ENCODE measurements around the gene ALPL.

The ALPL gene

DNA sequence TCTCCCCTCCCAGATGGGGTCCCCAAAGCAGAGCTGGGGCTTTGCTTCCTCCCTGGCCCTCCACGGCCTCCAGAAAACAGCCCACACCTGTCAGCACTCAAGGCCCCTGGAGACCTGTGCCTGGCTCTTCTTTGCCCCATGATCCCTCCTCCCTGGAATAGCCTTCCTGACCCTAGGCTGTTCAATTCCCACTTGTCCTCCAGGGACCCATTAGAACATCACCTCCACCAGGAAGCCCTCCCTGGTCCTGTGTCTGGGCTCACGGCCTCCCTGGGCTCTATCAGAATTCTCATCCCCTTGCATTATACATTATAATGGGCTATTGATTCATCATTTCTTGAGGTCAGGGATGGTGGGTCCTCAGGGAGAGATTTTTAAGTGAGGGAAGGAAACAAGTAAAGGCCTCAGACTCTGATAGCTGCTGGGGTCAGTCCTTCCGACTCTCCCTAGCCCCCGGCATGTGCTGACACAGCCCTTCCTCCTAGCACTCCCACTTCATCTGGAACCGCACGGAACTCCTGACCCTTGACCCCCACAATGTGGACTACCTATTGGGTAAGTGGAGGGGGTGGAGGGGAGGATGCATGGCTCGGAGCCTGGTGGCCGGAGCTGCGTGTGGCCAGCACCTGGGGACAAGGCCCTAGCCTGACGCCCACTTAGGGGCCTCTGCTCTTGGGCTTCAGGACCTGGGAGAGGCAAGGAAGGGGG lies 60.8 kb downstream of the ALPL start:
- no peak for DNase-seq
- no peak overlapping the region for H3K27ac Mint-ChIP-seq
- no peaks in the 10 kb centered on the region for H3K36me3 Mint-ChIP-seq (ENCODE audit: low read depth)
- H3K27me3 Mint-ChIP-seq, result peaks cover 19% of the 10 kb centered on the region
- H3K4me1 Mint-ChIP-seq (ENCODE audit: low read depth), result no peaks in the 10 kb centered on the region
- no peaks in the 10 kb centered on the region for H3K9me3 Mint-ChIP-seq
- no peak overlapping the region for H3K4me3 Mint-ChIP-seq

DNA sequence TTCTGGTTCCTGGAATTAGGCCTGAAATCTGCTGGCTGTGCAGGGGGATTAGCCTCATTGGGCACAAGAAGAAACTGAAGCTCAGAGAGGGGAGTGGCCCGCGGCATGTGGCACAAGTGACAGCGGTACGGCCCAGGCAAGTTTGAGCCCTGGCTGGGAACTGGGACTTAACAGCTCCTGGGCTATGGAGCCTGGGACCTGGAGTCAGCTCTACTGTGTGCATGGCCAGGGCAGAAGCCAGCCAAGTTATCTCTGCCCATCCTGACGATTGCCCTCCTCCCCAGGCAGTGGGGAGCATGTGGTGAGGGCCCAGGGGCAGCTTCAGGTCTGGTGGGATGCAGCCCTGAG lies 61.3 kb downstream of the ALPL start:
- Mint-ChIP-seq H3K36me3 (ENCODE audit: low read depth) (no peaks in the 10 kb centered on the region), H3K4me1 (ENCODE audit: low read depth) (no peaks in the 10 kb centered on the region), H3K27ac (no peak overlapping the region), H3K9me3 (no peaks in the 10 kb centered on the region), H3K27me3 (peaks cover 25% of the 10 kb centered on the region), H3K4me3 (no peak overlapping the region)
- DNase-seq, result no peak

DNA sequence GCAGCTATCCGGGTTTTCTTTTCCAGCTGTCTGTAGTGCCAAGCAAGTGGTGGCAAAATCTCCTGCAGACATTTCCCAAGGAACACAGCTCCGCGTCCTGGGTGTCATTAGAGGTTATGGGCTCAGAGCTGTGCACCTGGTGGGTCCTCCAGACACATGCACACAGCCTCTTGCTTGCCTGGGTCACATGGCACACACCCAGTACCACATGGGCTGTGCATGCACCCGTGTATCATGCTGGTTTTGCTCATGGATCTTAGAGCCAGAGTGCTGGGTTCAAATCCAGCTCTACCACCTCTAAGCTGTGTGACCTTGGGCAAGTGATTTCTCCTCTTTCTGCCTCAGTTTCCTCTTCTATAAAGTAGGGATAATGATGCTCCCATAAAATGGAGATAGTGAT lies 61.7 kb downstream of the ALPL start:
- Mint-ChIP-seq H3K4me3 (no peak overlapping the region), H3K27ac (no peak overlapping the region), H3K4me1 (ENCODE audit: low read depth) (no peaks in the 10 kb centered on the region), H3K36me3 (ENCODE audit: low read depth) (no peaks in the 10 kb centered on the region), H3K9me3 (no peaks in the 10 kb centered on the region), H3K27me3 (peaks cover 26% of the 10 kb centered on the region)
- no peak for DNase-seq

DNA sequence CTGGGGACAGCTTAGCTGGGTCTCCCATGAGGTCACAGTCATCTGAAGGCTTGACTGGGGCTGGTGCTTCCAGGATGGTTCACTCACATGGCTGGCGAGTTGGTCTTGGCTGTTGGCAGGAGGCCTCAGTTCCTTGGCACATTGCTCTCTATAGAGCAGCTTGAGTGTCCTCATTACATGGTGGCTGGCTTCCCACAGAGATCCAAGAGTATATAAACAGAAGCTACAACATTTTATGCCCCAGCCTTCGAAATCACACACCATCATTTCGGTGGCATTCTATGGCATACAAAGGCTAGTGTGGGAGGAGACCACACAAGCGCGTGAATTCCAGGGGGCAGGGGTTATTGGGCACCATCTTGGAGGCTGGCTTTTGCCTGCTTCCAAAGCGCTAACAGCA lies 63.0 kb downstream of the ALPL start:
- Mint-ChIP-seq H3K4me1 (ENCODE audit: low read depth) (no peaks in the 10 kb centered on the region), H3K27me3 (peaks cover 29% of the 10 kb centered on the region), H3K9me3 (no peaks in the 10 kb centered on the region), H3K4me3 (no peak overlapping the region), H3K36me3 (ENCODE audit: low read depth) (no peaks in the 10 kb centered on the region), H3K27ac (no peak overlapping the region)
- no peak for DNase-seq

DNA sequence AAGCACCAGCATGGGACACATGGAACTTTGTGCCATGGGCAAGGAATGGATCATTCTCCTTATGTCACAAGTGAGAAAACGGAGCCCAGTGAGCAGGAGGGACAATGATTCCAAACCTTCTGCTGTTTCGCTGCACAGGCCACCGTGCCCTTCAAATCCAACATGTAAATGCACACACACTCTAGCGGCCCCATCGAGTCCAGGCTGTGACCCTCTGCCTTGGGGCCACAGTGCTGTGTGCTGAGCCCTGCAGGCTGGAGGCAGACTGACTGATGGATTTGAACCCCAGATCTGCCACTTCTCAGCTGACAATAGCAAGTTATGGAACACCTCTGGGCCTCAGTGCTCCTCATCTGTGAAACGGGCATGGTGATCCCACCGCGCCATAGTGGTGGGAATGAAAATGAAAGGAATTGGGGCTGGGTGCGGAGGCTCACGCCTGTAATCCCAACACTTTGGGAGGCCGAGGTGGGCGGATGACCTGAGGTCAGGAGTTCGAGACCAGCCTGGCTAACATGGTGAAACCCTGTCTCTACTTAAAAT lies 63.6 kb downstream of the ALPL start:
- Mint-ChIP-seq H3K4me3 (no peak overlapping the region), H3K36me3 (ENCODE audit: low read depth) (no peaks in the 10 kb centered on the region), H3K27me3 (peaks cover 29% of the 10 kb centered on the region), H3K4me1 (ENCODE audit: low read depth) (no peaks in the 10 kb centered on the region), H3K9me3 (no peaks in the 10 kb centered on the region), H3K27ac (no peak overlapping the region)
- no peak for DNase-seq

DNA sequence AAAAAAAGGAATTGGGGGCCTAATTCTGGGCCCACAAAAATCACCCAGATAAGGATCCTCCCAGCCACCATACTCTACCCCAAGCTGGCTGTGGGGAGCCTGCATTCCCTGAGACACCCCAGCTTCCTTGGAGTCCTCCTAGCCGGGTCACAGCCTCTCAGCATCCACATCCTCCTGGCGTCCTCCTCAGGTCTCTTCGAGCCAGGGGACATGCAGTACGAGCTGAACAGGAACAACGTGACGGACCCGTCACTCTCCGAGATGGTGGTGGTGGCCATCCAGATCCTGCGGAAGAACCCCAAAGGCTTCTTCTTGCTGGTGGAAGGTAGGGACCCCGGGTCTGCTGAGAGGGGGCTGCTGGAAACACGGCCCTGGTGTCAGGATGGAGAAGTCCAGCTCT lies 64.3 kb downstream of the ALPL start:
- Mint-ChIP-seq H3K27ac (no peak overlapping the region), H3K27me3 (peaks cover 29% of the 10 kb centered on the region), H3K4me1 (ENCODE audit: low read depth) (no peaks in the 10 kb centered on the region), H3K9me3 (no peaks in the 10 kb centered on the region), H3K36me3 (ENCODE audit: low read depth) (no peaks in the 10 kb centered on the region), H3K4me3 (no peak overlapping the region)
- DNase-seq, result no peak

DNA sequence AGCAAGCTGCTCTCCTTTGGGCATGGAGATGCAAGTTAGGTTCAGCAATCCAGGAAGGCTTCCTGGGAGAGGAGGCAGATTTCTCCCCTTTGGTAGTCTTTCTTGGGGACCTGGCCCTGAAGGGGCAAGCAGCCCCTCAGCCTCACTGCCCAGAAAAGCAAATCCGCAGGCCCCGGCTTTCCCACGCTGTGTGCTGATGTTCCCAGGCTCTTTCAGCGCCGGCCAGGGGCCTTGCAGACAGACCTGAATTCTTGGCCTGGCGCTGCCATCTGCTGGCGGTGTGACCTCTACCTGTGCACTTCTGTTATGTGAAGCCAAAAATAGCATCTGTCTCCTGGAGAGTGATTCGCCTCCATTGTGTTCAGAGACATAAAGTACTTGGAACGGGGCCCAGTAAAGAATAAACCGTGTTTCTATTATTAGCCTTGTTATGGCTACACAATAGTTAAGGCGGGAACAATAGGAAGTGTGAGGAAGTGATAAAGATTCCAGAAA lies 64.8 kb downstream of the ALPL start:
- Mint-ChIP-seq H3K27me3 (peaks cover 29% of the 10 kb centered on the region), H3K4me3 (no peak overlapping the region), H3K27ac (no peak overlapping the region), H3K9me3 (no peaks in the 10 kb centered on the region), H3K36me3 (ENCODE audit: low read depth) (no peaks in the 10 kb centered on the region), H3K4me1 (ENCODE audit: low read depth) (no peaks in the 10 kb centered on the region)
- DNase-seq, result no peak

DNA sequence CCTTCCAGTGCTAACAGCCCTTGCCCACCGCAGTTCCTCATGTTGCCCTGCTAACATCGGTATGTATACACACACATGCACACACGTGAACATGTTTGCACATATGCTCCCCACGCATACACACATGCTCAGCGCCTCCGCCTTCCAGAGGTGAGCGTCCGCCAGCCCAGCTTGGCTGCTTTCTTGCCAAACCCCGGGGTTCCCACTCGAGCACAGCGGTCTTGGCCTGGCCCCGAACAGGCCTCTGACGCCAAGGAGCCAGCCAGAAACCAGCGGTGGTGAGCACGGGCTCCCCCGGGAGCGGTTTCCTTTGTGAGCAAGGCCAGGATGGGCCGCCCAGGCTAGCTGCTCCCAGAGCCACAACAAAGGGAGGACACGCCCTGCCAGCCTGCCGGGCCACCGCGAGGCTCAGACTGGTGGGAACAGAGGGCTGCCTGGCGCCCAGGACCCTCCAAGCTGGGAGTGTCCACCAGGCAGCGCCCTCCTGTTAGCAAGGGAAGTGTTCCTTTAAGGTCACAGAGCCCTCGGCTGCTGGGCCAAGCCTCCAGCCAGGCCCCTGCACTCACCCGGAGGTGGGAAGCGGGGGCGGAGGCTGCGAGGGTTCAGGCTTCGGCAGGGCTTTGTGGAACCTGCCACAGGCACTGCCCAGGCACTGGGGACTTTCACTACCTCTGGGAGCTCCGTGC lies 65.4 kb downstream of the ALPL start:
- no peaks in the 10 kb centered on the region for H3K9me3 Mint-ChIP-seq
- H3K27ac Mint-ChIP-seq, result no peak overlapping the region
- H3K36me3 Mint-ChIP-seq (ENCODE audit: low read depth), result no peaks in the 10 kb centered on the region
- H3K4me1 Mint-ChIP-seq (ENCODE audit: low read depth), result no peaks in the 10 kb centered on the region
- H3K4me3 Mint-ChIP-seq, result no peak overlapping the region
- H3K27me3 Mint-ChIP-seq, result peaks cover 29% of the 10 kb centered on the region
- no peak for DNase-seq

DNA sequence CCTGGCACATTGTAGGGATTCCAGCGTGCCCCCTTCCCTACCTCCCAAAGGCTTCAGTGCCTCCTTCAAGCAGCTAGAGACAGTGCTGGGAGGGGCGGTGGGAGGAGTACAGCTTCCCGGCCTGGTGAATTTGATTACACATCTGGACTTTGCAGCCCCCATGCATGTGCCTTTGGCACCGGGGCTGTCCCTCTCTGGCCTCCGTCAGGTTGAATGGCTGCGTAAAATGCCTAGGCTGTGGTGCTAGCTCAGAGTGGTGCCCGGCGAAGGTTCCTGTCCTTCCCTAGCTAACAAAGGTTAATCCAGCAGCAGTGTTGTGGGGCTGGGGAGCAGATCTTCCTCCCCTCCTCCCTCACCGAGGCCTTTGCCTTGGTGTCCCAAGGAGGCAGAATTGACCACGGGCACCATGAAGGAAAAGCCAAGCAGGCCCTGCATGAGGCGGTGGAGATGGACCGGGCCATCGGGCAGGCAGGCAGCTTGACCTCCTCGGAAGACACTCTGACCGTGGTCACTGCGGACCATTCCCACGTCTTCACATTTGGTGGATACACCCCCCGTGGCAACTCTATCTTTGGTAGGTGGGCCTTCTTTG lies 66.2 kb downstream of the ALPL start:
- H3K36me3 Mint-ChIP-seq (ENCODE audit: low read depth), result no peaks in the 10 kb centered on the region
- no peak for DNase-seq
- no peak overlapping the region for H3K4me3 Mint-ChIP-seq
- no peak overlapping the region for H3K27ac Mint-ChIP-seq
- peaks cover 29% of the 10 kb centered on the region for H3K27me3 Mint-ChIP-seq
- H3K9me3 Mint-ChIP-seq, result no peaks in the 10 kb centered on the region
- H3K4me1 Mint-ChIP-seq (ENCODE audit: low read depth), result no peaks in the 10 kb centered on the region

DNA sequence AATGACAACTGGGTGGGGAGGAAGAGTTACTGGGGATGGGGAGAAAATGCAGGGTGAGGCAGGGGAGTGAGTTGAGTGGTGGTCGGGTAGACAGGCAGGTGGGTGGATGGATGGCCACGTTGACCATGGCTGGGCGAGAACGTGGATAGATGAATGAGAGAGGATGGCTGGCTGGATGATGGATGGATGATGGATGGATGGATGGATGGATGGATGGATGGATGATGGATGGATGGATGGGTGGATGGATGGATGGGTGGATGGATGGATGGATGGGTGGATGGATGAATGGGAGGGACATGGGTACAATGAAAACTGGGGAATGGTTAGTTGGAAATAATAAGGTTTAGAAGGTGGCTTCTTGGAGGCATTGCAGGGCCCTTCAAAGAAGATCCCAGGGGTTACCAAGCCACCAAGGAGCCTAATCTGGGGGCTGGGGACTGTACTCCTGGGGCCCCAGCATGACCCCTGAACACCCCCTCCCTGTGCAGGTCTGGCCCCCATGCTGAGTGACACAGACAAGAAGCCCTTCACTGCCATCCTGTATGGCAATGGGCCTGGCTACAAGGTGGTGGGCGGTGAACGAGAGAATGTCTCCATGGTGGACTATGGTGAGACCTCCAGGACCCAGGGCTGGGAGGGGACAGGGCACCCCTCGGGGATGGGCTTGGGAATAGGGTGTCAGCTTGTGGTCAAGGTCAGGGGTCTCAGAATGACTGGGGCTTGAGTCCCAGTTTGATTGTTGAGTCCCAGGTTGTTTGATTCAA lies 67.0 kb downstream of the ALPL start:
- Mint-ChIP-seq H3K27me3 (peaks cover 29% of the 10 kb centered on the region), H3K9me3 (no peaks in the 10 kb centered on the region), H3K36me3 (ENCODE audit: low read depth) (no peaks in the 10 kb centered on the region), H3K4me1 (ENCODE audit: low read depth) (no peaks in the 10 kb centered on the region), H3K4me3 (no peak overlapping the region), H3K27ac (no peak overlapping the region)
- no peak for DNase-seq

DNA sequence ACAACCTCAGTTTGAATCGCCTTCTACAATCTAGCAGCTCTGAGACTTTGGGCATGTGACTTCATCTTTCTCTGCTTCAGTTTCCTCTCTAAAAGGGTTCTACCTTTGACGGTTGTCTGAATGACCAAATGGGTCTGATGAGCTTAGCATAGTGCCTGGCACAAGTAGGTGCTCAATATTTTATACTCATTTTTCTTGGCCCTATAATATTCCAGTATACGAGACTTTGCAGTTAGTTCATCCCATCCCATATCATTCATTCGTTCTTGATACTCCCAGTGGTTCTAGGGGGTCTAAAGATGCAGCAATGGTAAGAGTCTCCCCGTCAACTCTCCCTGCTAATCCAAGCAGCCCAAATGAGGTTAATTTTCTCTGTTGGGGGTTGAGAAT lies 67.6 kb downstream of the ALPL start:
- Mint-ChIP-seq H3K27ac (no peak overlapping the region), H3K4me1 (ENCODE audit: low read depth) (no peaks in the 10 kb centered on the region), H3K4me3 (no peak overlapping the region), H3K9me3 (no peaks in the 10 kb centered on the region), H3K27me3 (peaks cover 29% of the 10 kb centered on the region), H3K36me3 (ENCODE audit: low read depth) (no peaks in the 10 kb centered on the region)
- no peak for DNase-seq

DNA sequence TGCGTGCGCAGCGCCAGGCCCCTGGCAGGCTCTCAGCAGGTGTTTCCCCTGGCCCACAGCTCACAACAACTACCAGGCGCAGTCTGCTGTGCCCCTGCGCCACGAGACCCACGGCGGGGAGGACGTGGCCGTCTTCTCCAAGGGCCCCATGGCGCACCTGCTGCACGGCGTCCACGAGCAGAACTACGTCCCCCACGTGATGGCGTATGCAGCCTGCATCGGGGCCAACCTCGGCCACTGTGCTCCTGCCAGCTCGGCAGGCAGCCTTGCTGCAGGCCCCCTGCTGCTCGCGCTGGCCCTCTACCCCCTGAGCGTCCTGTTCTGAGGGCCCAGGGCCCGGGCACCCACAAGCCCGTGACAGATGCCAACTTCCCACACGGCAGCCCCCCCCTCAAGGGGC lies 68.1 kb downstream of the ALPL start:
- H3K4me3 Mint-ChIP-seq, result no peak overlapping the region
- H3K4me1 Mint-ChIP-seq (ENCODE audit: low read depth), result no peaks in the 10 kb centered on the region
- no peak overlapping the region for H3K27ac Mint-ChIP-seq
- H3K27me3 Mint-ChIP-seq, result peaks cover 34% of the 10 kb centered on the region
- H3K9me3 Mint-ChIP-seq, result no peaks in the 10 kb centered on the region
- DNase-seq, result no peak
- no peaks in the 10 kb centered on the region for H3K36me3 Mint-ChIP-seq (ENCODE audit: low read depth)

DNA sequence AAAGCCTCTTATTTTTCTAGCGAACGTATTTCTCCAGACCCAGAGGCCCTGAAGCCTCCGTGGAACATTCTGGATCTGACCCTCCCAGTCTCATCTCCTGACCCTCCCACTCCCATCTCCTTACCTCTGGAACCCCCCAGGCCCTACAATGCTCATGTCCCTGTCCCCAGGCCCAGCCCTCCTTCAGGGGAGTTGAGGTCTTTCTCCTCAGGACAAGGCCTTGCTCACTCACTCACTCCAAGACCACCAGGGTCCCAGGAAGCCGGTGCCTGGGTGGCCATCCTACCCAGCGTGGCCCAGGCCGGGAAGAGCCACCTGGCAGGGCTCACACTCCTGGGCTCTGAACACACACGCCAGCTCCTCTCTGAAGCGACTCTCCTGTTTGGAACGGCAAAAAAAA lies 68.7 kb downstream of the ALPL start:
- H3K4me1 Mint-ChIP-seq (ENCODE audit: low read depth), result no peaks in the 10 kb centered on the region
- H3K4me3 Mint-ChIP-seq, result no peak overlapping the region
- H3K9me3 Mint-ChIP-seq, result no peaks in the 10 kb centered on the region
- H3K36me3 Mint-ChIP-seq (ENCODE audit: low read depth), result no peaks in the 10 kb centered on the region
- DNase-seq, result no peak
- peaks cover 28% of the 10 kb centered on the region for H3K27me3 Mint-ChIP-seq
- H3K27ac Mint-ChIP-seq, result no peak overlapping the region

DNA sequence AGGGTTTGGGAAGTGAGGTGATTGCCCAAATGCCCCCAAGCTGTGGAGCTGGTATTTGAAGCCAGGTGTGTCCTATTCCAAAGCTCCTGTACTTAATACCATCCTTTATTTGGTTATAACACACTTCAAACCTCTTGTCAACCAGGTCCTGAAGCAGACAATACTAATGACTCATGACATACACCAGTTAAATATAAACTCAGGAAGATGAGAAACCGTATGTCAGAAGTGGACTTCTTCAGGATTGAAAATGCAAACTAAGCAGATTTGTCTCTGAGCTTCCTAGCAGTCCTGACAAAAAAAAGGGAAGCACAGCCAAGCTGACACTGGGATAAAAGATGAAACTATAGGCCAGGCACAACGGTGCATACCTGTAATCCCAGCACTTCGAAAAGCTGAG lies 70.6 kb downstream of the ALPL start:
- Mint-ChIP-seq H3K4me1 (ENCODE audit: low read depth) (no peaks in the 10 kb centered on the region), H3K27me3 (peaks cover 15% of the 10 kb centered on the region), H3K27ac (no peak overlapping the region), H3K4me3 (no peak overlapping the region), H3K36me3 (ENCODE audit: low read depth) (no peaks in the 10 kb centered on the region), H3K9me3 (no peaks in the 10 kb centered on the region)
- no peak for DNase-seq
